Activated T-cell treated with anti-CD3 and anti-CD28 coated beads, Interleukin-2, amount 50 U/mL, for 48 hours (primary cell): ENCODE data around the gene DCTN3.

ENCODE experiments used
- DNase-seq, 2 experiments: peaks; one replicate each; pipeline ENCODE4 v3.0.0-alpha.2; 2020

Gene DCTN3

GRCh38 chr9:34572092-34572491, 48.2 kb downstream of the DCTN3 start:
- DNase-seq: no peak

DNA sequence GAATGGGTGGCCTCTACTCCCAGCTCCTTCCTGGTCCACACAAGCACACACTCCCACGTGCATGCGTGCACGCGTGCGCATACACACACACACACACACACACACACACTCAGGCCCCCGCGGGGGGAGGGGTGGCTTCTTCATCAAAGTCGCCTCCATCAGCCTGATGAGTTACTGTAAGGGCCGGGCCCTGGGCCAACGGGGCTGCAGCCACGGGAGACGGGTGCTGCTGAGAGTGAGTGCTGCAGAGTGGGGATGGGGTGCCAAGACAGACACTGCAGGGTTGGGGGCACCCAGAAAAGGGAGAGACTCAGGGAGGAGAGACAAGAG, 48.8 kb downstream of the DCTN3 start:
- DNase-seq: no peak

- DNase-seq: no peak
Measured at GRCh38 chr9:34570809-34571480, 49.4 kb downstream of the DCTN3 start.

GRCh38 chr9:34570376-34570775, 49.9 kb downstream of the DCTN3 start:
- no peak for DNase-seq

DNA sequence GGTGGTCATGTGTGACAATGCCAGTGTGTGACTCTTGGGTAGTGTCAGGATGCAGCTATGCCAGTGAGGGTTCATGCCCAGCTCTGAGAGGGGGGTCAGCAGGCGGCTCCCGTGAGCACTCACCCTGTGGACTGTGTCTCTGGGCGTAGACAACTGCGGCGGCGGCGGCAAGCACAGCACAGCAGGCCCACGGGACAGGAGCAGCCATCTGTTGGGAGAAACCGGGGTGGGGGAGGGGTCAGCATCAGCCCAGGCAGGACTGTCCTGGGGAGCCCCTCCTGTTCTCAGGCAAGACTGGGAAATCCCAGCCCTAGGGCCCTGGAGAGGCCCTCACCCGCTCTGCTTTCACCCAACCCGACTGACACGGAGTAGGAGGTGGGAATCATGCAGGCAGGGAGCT, 51.5 kb downstream of the DCTN3 start:
- DNase-seq: no peak

GRCh38 chr9:34568133-34568532, 52.2 kb downstream of the DCTN3 start:
- DNase-seq: no peak

DNA sequence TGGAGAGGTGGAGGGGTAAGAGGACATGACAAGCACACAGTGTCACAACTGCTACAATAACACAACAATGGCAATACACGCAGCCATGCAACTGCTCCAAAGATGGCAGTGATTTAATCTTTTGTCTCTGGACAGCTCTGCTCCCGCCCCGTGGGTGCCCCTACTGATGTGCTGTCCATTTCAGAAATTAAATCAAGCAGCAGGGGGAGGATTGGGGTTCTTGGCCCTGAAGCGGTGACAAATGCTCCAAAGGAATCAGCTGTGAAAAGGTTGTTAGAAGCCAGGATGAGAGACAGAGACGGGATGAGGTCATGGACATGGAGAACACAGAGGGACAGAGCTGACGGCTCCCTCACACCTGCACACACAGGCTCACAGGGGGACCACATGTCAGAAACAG, 53.3 kb downstream of the DCTN3 start:
- DNase-seq: no peak

DNA sequence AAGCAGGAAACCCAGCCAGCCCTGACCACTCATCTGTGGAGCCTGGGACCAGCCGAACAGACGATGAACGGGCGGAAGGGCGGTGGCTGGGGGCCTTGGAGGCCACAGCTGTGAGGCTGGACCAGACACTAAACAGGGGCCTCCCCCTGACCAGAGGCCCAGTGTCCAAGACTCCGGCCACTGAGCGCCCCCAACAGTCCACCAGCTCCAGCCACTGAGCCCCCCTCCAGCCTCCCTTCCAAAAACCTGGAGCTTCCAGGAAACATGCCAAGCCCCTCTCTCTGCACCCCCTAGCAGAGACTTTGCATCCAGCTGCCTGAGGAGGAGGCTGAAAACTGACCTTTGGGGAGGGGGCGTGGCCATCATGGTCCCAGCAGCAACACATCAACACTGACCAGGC, 54.0 kb downstream of the DCTN3 start:
- no peak for DNase-seq

DNA sequence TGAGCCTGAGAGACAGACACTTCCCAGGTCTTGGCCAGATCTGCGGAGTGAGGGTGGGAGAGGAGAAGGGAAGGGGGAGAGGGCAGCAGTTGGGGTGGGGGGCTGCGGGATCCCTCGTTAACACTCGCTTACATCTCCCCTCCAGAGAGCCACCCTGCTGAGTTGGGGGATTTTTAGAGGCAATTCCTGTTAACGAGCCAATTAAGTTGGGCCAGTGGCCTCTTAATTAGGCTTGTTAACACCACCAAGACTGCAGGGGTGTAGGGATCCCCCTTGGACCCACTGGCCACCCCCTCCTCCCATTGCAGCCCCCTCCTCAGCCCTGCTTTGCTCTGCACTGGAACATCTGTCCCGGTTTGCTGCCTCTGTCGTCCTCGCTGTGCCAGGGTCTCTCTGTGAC, 54.4 kb downstream of the DCTN3 start:
- no peak for DNase-seq

DNA sequence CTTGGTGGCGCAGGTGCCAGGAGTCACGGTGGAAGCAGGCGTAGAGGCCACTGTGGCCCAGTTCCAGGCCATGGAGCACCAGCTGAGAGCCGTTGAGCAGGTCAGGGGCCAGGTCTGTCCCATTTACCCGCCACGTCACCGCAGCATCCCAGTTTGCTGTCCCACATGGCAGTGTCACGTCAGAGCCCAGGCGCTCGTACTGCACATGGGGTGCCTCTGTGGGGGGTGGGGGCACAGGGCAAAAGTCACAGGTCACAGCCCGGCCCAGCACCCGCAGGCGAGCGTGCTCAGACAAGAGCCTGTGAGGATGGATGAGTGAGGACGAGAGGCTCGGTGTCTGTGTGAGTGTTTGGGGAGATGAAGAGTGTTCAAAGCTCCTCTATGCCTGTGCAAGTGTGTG, 55.7 kb downstream of the DCTN3 start:
- no peak for DNase-seq
